ENCODE measurements around the gene HPCAL1.

- no peak for TF ChIP-seq CTCF (IDR thresholded peaks at IDR 0.05)
- TF ChIP-seq POLR2A (IDR thresholded peaks at IDR 0.05), result no peak
Measured at GRCh38 chr2:10343191-10343590, 40.5 kb downstream of the HPCAL1 start.

All from right lobe of liver (tissue), 4 donors.